GM12878 (cell line): ENCODE measurements around the gene TRPV3. TPM values are rescaled to one million over a fixed set of nuclear protein-coding genes. Genes with fewer than 3 reads are reported as not detected.

Experiments used
- ATAC-seq: fragments of 200-7000 bp; cut with Tn5 transposase; 3 replicates; pipeline ENCODE4 v1.9.1; 2020; ENCODE audit warnings: mild to moderate bottlenecking, moderate library complexity
- BruUV-seq: library from RNA; stranded (reverse); fragments of 400-500 nt; replicated peaks from 2 replicates; lab custom pipeline; 2021; lab: Mats Ljungman, UMichigan
- CTCF ChIA-PET: fragments of 300-600 bp; sonication (Branson Sonifier 250); formaldehyde crosslinking; extraction: SDS; loops from one replicate; lab custom pipeline; 2021; ENCODE audit warnings: inconsistent platforms; lab: Yijun Ruan, JAX
- POLR2A ChIA-PET: fragments of 350-600 bp; formaldehyde crosslinking; extraction: SDS; loops from one replicate; lab custom pipeline; 2021; ENCODE audit warnings: inconsistent platforms; lab: Charles Lee
- RAD21 ChIA-PET: fragments of 300-600 bp; sonication (Branson Sonifier 250); formaldehyde crosslinking; loops from one replicate; lab custom pipeline; 2023; ENCODE audit warnings: antibody characterized with exemption; ENCODE audit not compliant: unreplicated experiment; lab: Charles Lee
- SMC1A ChIA-PET: fragments of 300-600 bp; sonication (Branson Sonifier 250); formaldehyde crosslinking; loops from one replicate; lab custom pipeline; 2023; ENCODE audit not compliant: unreplicated experiment, uncharacterized antibody; lab: Charles Lee
- DNase-seq: peaks from one replicate; pipeline ENCODE4 v3.0.0-alpha.2; 2011; ENCODE audit warnings: low read depth, low spot score
- FAIRE-seq: peaks from 3 replicates; lab custom pipeline; 2011; peaks lifted over from hg19 to GRCh38; lab: Jason Lieb, UNC
- H2AFZ ChIP-seq: 2 replicates; pipeline ENCODE4 v1.6.0; 2011; ENCODE audit warnings: low read depth, low read length, control low read depth; ENCODE audit not compliant: control insufficient read depth
- H3K27ac ChIP-seq: 2 replicates; pipeline ENCODE4 v1.5.1; 2011; ENCODE audit warnings: control low read depth; ENCODE audit not compliant: control insufficient read depth, insufficient read depth
- H3K27me3 ChIP-seq, 2 experiments: replicated peaks in 1 of 2; 2 replicates each; pipeline versions ENCODE4 v1.6.0 to v1.6.1; 2011; ENCODE audit warnings: low read length in 1 of 2; ENCODE audit not compliant: control insufficient read depth in 2 of 2, insufficient read depth in 2 of 2
- H3K36me3 ChIP-seq, 2 experiments: 2 replicates each; pipeline ENCODE4 v1.5.1; 2011; ENCODE audit warnings: low read length in 1 of 2; ENCODE audit not compliant: control insufficient read depth in 2 of 2, insufficient read depth in 2 of 2
- H3K4me1 ChIP-seq: 2 replicates; pipeline ENCODE4 v1.6.1; 2011; ENCODE audit warnings: mild to moderate bottlenecking, low read length, moderate library complexity, mixed read lengths; ENCODE audit not compliant: control insufficient read depth, insufficient read depth
- H3K4me2 ChIP-seq: 2 replicates; pipeline ENCODE4 v1.6.0; 2011; ENCODE audit warnings: control low read depth; ENCODE audit not compliant: control insufficient read depth, insufficient read depth
- H3K4me3 ChIP-seq: fragments of 200-600 bp; sonication (generic); 2 replicates; pipeline ENCODE4 v1.5.1; 2016
- H3K79me2 ChIP-seq: 2 replicates; pipeline ENCODE4 v1.6.0; 2011; ENCODE audit warnings: low read length; ENCODE audit not compliant: control insufficient read depth, insufficient read depth
- H3K9ac ChIP-seq: 2 replicates; pipeline ENCODE4 v1.8.0; 2011; ENCODE audit warnings: low read length, control low read depth, mixed read lengths; ENCODE audit not compliant: control insufficient read depth, insufficient read depth
- H3K9me3 ChIP-seq: replicated peaks from 3 replicates; pipeline ENCODE4 v1.5.1; 2011; ENCODE audit warnings: mild to moderate bottlenecking, low read length; ENCODE audit not compliant: control insufficient read depth, insufficient read depth
- H4K20me1 ChIP-seq: 2 replicates; pipeline ENCODE4 v1.6.0; 2011; ENCODE audit not compliant: control insufficient read depth, insufficient read depth
- CREB1 ChIP-seq: IDR thresholded peaks from 2 replicates; pipeline ENCODE4 v1.6.1; 2012; ENCODE audit warnings: low read depth, mild to moderate bottlenecking, inconsistent platforms
- CREM ChIP-seq: IDR thresholded peaks from 2 replicates; pipeline ENCODE4 v1.6.1; 2014; ENCODE audit warnings: antibody characterized with exemption, low read depth
- EED ChIP-seq: sonication (generic); IDR thresholded peaks from 2 replicates; pipeline ENCODE4 v1.6.1; 2016; ENCODE audit warnings: antibody characterized with exemption, low read depth
- NFYB ChIP-seq: IDR thresholded peaks from 2 replicates; pipeline ENCODE4 v1.6.1; 2011; ENCODE audit warnings: low read depth, mild to moderate bottlenecking, low read length, improper control_type of control experiment, moderate library complexity; ENCODE audit not compliant: insufficient read depth
- PML ChIP-seq: IDR thresholded peaks from 2 replicates; pipeline ENCODE4 v1.6.1; 2012; ENCODE audit warnings: low read length, inconsistent platforms
- SIX5 ChIP-seq: IDR thresholded peaks from 2 replicates; pipeline ENCODE4 v1.6.1; 2011; ENCODE audit warnings: mild to moderate bottlenecking, low read depth, low read length, moderate library complexity; ENCODE audit not compliant: severe bottlenecking
- SMC3 ChIP-seq: IDR thresholded peaks from 2 replicates; pipeline ENCODE4 v1.6.1; 2011; ENCODE audit warnings: low read length, improper control_type of control experiment, borderline replicate concordance
- SPI1 ChIP-seq: IDR thresholded peaks from 2 replicates; pipeline ENCODE4 v1.6.1; 2011; ENCODE audit warnings: low read depth, mild to moderate bottlenecking, low read length, moderate library complexity, borderline replicate concordance; ENCODE audit not compliant: insufficient read depth
- SREBF1 ChIP-seq: IDR thresholded peaks from 2 replicates; pipeline ENCODE4 v1.6.1; 2012; ENCODE audit warnings: mild to moderate bottlenecking, low read length
- SUPT20H ChIP-seq: IDR thresholded peaks from 2 replicates; pipeline ENCODE4 v1.6.1; 2011; ENCODE audit warnings: low read depth, mild to moderate bottlenecking, low read length, moderate library complexity, borderline replicate concordance; ENCODE audit not compliant: control insufficient read depth
- YY1 ChIP-seq: IDR thresholded peaks from 2 replicates; pipeline ENCODE4 v1.6.1; 2011; ENCODE audit warnings: low read depth, mild to moderate bottlenecking, low read length
- ZNF384 ChIP-seq: IDR thresholded peaks from 2 replicates; pipeline ENCODE4 v1.6.1; 2012; ENCODE audit warnings: low read depth, mild to moderate bottlenecking, low read length, improper control_type of control experiment, borderline replicate concordance
- WGBS: methylation state at CpG from one replicate; pipeline ENCODE4 v1.1.6; 2016; ENCODE audit warnings: low lambda C conversion rate; ENCODE audit not compliant: insufficient replicate concordance, insufficient coverage; ENCODE audit errors: missing lambda C conversion rate; 5-methylcytosine and 5-hydroxymethylcytosine counted together
- in situ Hi-C: fragments of 300-500 bp; cut with MboI; formaldehyde crosslinking; loops from 9 replicates; pipeline ENCODE4 v1.14.3; 2018; ENCODE audit warnings: mixed read lengths
- intact Hi-C: fragments of 100-400 bp; cut with micrococcal nuclease; formaldehyde crosslinking; loops from one replicate; pipeline ENCODE4 v1.14.2; 2022; ENCODE audit not compliant: unreplicated experiment
- polyA plus RNA-seq, 11 experiments: library from polyadenylated mRNA; depleted of rRNA in 4 of 11; unstranded in 6 of 11; stranded (reverse) in 5 of 11; fragments of >200 nt; fragmentation: Nextera tagmentation in 4 of 11; fragmentation: Illumina TruSeq in 1 of 11; extraction: Ambion mirVana in 4 of 11; extraction: Trizol in 1 of 11; gene quantifications; 1 replicate in 1 of 11; 2 replicates in 10 of 11; pipeline versions ENCODE4 v1.2.1 to v1.2.3, GENCODE V29; 2011 to 2016; ENCODE audit warnings: inconsistent platforms in 2 of 11, missing spikeins in 2 of 11, low read depth in 1 of 11
- total RNA-seq, 4 experiments: library from RNA; depleted of rRNA in 3 of 4; stranded (reverse); fragments of >200 nt in 3 of 4; fragmentation: Illumina TruSeq in 1 of 4; extraction: Trizol in 1 of 4; gene quantifications; 2 replicates each; pipeline versions ENCODE4 v1.2.1 to v1.2.3, GENCODE V29; 2013 to 2021
- TF ChIP-seq, protein P1 (sequence below): fragments of 450-650 bp; IDR thresholded peaks from 2 replicates; pipeline ENCODE4 v1.6.1; 2017; ENCODE audit warnings: low read depth, mild to moderate bottlenecking, moderate library complexity
- TF ChIP-seq, protein P2 (sequence below): IDR thresholded peaks from 2 replicates; pipeline ENCODE4 v1.6.1; 2012; ENCODE audit warnings: mild to moderate bottlenecking, low read depth, low read length

Gene TRPV3
- total and polyA plus RNA-seq, 10 of the 15 experiments (the other 5 are each of a cell fraction or from before 2014, with no cell fraction given) = 0.52 to 12.0 (median 2.7) TPM

DNA sequence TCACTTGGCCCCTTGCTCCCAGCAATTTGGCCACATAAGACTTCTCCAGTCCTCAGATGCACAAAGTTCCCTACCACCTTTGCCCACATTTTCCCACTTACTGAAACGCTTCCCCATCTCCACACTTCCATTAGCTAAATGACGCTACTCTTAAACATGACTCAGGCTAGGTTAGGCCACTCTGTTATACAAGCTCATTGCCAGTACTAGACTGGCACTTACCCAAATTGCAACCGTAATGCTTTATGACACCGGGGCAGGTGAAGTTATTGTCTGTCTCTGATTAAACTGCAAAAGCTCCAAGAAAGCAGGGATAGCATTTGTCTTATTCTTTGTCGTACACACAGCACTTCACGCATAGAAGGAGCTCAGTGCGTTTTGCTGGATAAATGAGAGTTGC, 52.6 kb downstream of the TRPV3 start:
- intact Hi-C loops = no loop called here
- no peaks in the 10 kb centered on the region for H3K79me2 ChIP-seq
- BruUV-seq = no TSS peak
- H3K36me3 ChIP-seq = no peaks in the 10 kb centered on the region
- FAIRE-seq = no peak
- TF ChIP-seq SUPT20H = no peak
- TF ChIP-seq ZNF384 = no peak
- TF ChIP-seq SMC3 = no peak
- TF ChIP-seq YY1 = no peak
- no peak for TF ChIP-seq SIX5
- no peak for TF ChIP-seq SREBF1
- TF ChIP-seq, protein P1, sequence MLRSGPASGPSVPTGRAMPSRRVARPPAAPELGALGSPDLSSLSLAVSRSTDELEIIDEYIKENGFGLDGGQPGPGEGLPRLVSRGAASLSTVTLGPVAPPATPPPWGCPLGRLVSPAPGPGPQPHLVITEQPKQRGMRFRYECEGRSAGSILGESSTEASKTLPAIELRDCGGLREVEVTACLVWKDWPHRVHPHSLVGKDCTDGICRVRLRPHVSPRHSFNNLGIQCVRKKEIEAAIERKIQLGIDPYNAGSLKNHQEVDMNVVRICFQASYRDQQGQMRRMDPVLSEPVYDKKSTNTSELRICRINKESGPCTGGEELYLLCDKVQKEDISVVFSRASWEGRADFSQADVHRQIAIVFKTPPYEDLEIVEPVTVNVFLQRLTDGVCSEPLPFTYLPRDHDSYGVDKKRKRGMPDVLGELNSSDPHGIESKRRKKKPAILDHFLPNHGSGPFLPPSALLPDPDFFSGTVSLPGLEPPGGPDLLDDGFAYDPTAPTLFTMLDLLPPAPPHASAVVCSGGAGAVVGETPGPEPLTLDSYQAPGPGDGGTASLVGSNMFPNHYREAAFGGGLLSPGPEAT = no peak
- TF ChIP-seq, protein P2, sequence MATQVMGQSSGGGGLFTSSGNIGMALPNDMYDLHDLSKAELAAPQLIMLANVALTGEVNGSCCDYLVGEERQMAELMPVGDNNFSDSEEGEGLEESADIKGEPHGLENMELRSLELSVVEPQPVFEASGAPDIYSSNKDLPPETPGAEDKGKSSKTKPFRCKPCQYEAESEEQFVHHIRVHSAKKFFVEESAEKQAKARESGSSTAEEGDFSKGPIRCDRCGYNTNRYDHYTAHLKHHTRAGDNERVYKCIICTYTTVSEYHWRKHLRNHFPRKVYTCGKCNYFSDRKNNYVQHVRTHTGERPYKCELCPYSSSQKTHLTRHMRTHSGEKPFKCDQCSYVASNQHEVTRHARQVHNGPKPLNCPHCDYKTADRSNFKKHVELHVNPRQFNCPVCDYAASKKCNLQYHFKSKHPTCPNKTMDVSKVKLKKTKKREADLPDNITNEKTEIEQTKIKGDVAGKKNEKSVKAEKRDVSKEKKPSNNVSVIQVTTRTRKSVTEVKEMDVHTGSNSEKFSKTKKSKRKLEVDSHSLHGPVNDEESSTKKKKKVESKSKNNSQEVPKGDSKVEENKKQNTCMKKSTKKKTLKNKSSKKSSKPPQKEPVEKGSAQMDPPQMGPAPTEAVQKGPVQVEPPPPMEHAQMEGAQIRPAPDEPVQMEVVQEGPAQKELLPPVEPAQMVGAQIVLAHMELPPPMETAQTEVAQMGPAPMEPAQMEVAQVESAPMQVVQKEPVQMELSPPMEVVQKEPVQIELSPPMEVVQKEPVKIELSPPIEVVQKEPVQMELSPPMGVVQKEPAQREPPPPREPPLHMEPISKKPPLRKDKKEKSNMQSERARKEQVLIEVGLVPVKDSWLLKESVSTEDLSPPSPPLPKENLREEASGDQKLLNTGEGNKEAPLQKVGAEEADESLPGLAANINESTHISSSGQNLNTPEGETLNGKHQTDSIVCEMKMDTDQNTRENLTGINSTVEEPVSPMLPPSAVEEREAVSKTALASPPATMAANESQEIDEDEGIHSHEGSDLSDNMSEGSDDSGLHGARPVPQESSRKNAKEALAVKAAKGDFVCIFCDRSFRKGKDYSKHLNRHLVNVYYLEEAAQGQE = no peak
- TF ChIP-seq NFYB = no peak
- TF ChIP-seq EED = no peak
- no peak for TF ChIP-seq CREM
- no peak for TF ChIP-seq CREB1
- TF ChIP-seq SPI1 = no peak
- no peak for TF ChIP-seq PML
- TF ChIP-seq, all 136 proteins: peak for 0
- in situ Hi-C loops = no loop called here
- Histone ChIP-seq H3K9ac (no peak overlapping the region), H3K4me3 (no peak overlapping the region), H3K27ac (no peak overlapping the region), H3K4me2 (no peak overlapping the region), H3K4me1 (no peaks in the 10 kb centered on the region), H3K27me3 (no peaks in the 10 kb centered on the region), H4K20me1 (no peaks in the 10 kb centered on the region), H2AFZ (no peak overlapping the region), H3K9me3 (no peaks in the 10 kb centered on the region)
- DNase-seq = no peak
- 75% methylated on average over 7 of the region's 7 CpGs for WGBS
- POLR2A ChIA-PET = interaction anchor here (0.6 kb wide), 1 partner anchor 123 kb away, joined by 3 read pairs; no protein-coding TSS in a partner anchor
- SMC1A ChIA-PET = no interaction called here
- CTCF ChIA-PET = no interaction called here
- ATAC-seq = no peak
- RAD21 ChIA-PET = no interaction called here
